HCT116 (cell line): ENCODE measurements around the gene BHLHE41. TPM values are rescaled to one million over a fixed set of nuclear protein-coding genes. Genes with fewer than 3 reads are reported as not detected.

Source experiments
- ATAC-seq: fragments of 200-7000 bp; cut with Tn5 transposase; 2 replicates; pipeline ENCODE4 v1.9.1; 2020; ENCODE audit warnings: mild to moderate bottlenecking, moderate library complexity
- BruUV-seq: library from RNA; stranded (reverse); fragments of 400-500 nt; replicated peaks from 2 replicates; lab custom pipeline; 2021; lab: Mats Ljungman, UMichigan
- CTCF ChIA-PET: fragments of 300-600 bp; sonication (Branson Sonifier 250); formaldehyde crosslinking; loops from one replicate; lab custom pipeline; 2021; ENCODE audit warnings: antibody characterized with exemption; lab: Charles Lee
- POLR2A ChIA-PET: fragments of 300-600, 350-600 bp; sonication (Branson Sonifier 250); formaldehyde crosslinking; loops from one replicate; lab custom pipeline; 2021; ENCODE audit warnings: antibody characterized with exemption; lab: Charles Lee
- RAD21 ChIA-PET, 2 experiments: fragments of 300-600 bp; sonication (Branson Sonifier 250); formaldehyde crosslinking; loops; one replicate each; lab custom pipeline; 2023; ENCODE audit warnings: low total read pairs in 2 of 2; ENCODE audit not compliant: uncharacterized antibody in 2 of 2, unreplicated experiment in 2 of 2, low non-redundant PET in 1 of 2; lab: Charles Lee
- DNase-seq: peaks from one replicate; pipeline ENCODE4 v3.0.0-alpha.2; 2010; ENCODE audit warnings: low read depth, low spot score
- H2AFZ ChIP-seq: fragments of 200-600 bp; shearing (Covaris generic), sonication (generic); 2 replicates; pipeline ENCODE4 v1.6.1; 2017; ENCODE audit warnings: low read depth, mixed run types, mixed read lengths, antibody characterized with exemption, low read length; ENCODE audit not compliant: poor library complexity, severe bottlenecking
- H3K27ac ChIP-seq: 2 replicates; pipeline ENCODE4 v1.5.1; 2012; ENCODE audit warnings: low read depth, low read length
- H3K27me3 ChIP-seq: fragments of 200-600 bp; sonication (generic); 2 replicates; pipeline ENCODE4 v1.6.1; 2016; ENCODE audit warnings: mixed run types, low read length, mixed read lengths; ENCODE audit not compliant: insufficient read depth
- H3K36me3 ChIP-seq, 2 experiments: fragments of 200-500 bp in 1 of 2; fragments of 200-600 bp in 1 of 2; sonication (Bioruptor generic) in 1 of 2; sonication (generic) in 1 of 2; 2 replicates each; pipeline versions ENCODE4 v1.5.1 to v1.6.1; 2014 to 2016; ENCODE audit warnings: low read length in 2 of 2, inconsistent platforms in 1 of 2, mixed read lengths in 1 of 2, mixed run types in 1 of 2; ENCODE audit not compliant: insufficient read depth in 2 of 2, control insufficient read depth in 1 of 2
- H3K4me1 ChIP-seq, 2 experiments: fragments of 200-600 bp in 1 of 2; sonication (generic) in 1 of 2; 2 replicates each; pipeline versions ENCODE4 v1.5.1 to v1.6.1; 2012 to 2017; ENCODE audit warnings: low read length in 2 of 2, inconsistent platforms in 1 of 2, mild to moderate bottlenecking in 1 of 2, mixed read lengths in 1 of 2, mixed run types in 1 of 2, moderate library complexity in 1 of 2; ENCODE audit not compliant: insufficient read depth in 2 of 2, control insufficient read depth in 1 of 2
- H3K4me2 ChIP-seq: fragments of 200-600 bp; sonication (generic); 2 replicates; pipeline ENCODE4 v1.6.1; 2017; ENCODE audit warnings: mixed run types, low read length, mixed read lengths
- H3K4me3 ChIP-seq, 2 experiments: fragments of 200-600 bp in 1 of 2; sonication (generic) in 1 of 2; replicated peaks in 1 of 2; 2 replicates each; pipeline ENCODE4 v1.5.1; 2011 to 2016; ENCODE audit warnings: low read length in 2 of 2, control low read depth in 1 of 2, low read depth in 1 of 2, mild to moderate bottlenecking in 1 of 2, mixed read lengths in 1 of 2, mixed run types in 1 of 2
- H3K79me2 ChIP-seq: fragments of 200-600 bp; sonication (generic); 2 replicates; pipeline ENCODE4 v1.6.1; 2017; ENCODE audit warnings: mild to moderate bottlenecking, mixed run types, low read length, moderate library complexity, mixed read lengths; ENCODE audit not compliant: insufficient read depth
- H3K9ac ChIP-seq: fragments of 200-600 bp; sonication (generic); 2 replicates; pipeline ENCODE4 v1.6.1; 2016; ENCODE audit warnings: low read length, mixed read lengths
- H3K9me2 ChIP-seq: fragments of 200-600 bp; sonication (generic), shearing (Covaris generic); 2 replicates; pipeline ENCODE4 v1.6.1; 2017; ENCODE audit warnings: mixed run types, mild to moderate bottlenecking, moderate library complexity; ENCODE audit not compliant: insufficient read depth
- H3K9me3 ChIP-seq, 2 experiments: fragments of 200-500 bp in 1 of 2; fragments of 200-600 bp in 1 of 2; sonication (Bioruptor generic) in 1 of 2; sonication (generic) in 1 of 2; 2 replicates each; pipeline ENCODE4 v1.6.1; 2014 to 2017; ENCODE audit warnings: low read length in 2 of 2, mixed read lengths in 2 of 2, inconsistent platforms in 1 of 2, low read depth in 1 of 2, mild to moderate bottlenecking in 1 of 2, mixed run types in 1 of 2, moderate library complexity in 1 of 2; ENCODE audit not compliant: control insufficient read depth in 1 of 2, insufficient read depth in 1 of 2
- H4K20me1 ChIP-seq: fragments of 200-600 bp; sonication (generic), shearing (Covaris generic); 2 replicates; pipeline ENCODE4 v1.6.1; 2017; ENCODE audit warnings: mixed run types, mild to moderate bottlenecking, moderate library complexity; ENCODE audit not compliant: insufficient read depth
- CBX3 ChIP-seq: IDR thresholded peaks from 2 replicates; pipeline ENCODE4 v1.6.1; 2012; ENCODE audit warnings: low read depth
- CEBPB ChIP-seq: IDR thresholded peaks from 2 replicates; pipeline ENCODE4 v1.6.1; 2012; ENCODE audit warnings: low read depth
- ELF1 ChIP-seq: IDR thresholded peaks from 2 replicates; pipeline ENCODE4 v1.6.1; 2012; ENCODE audit warnings: low read depth, borderline replicate concordance
- EZH2 ChIP-seq: fragments of 200-600 bp; sonication (generic); IDR thresholded peaks from 2 replicates; pipeline ENCODE4 v1.6.1; 2017; ENCODE audit warnings: antibody characterized with exemption, mixed run types
- EZH2phosphoT487 ChIP-seq: fragments of 200-600 bp; IDR thresholded peaks from 2 replicates; pipeline ENCODE4 v1.6.1; 2018; ENCODE audit warnings: antibody characterized with exemption, borderline replicate concordance
- FOSL1 ChIP-seq: IDR thresholded peaks from 2 replicates; pipeline ENCODE4 v1.6.1; 2012; ENCODE audit warnings: low read depth
- POLR2AphosphoS5 ChIP-seq: IDR thresholded peaks from 2 replicates; pipeline ENCODE4 v1.6.1; 2011; ENCODE audit warnings: mild to moderate bottlenecking, low read depth, low read length, moderate library complexity
- SIN3A ChIP-seq: IDR thresholded peaks from 2 replicates; pipeline ENCODE4 v1.6.1; 2012; ENCODE audit warnings: low read depth
- SRF ChIP-seq: IDR thresholded peaks from 2 replicates; pipeline ENCODE4 v1.6.1; 2012; ENCODE audit warnings: low read depth
- TCF7L2 ChIP-seq: IDR thresholded peaks from 2 replicates; pipeline ENCODE4 v1.7.0; 2011; ENCODE audit warnings: borderline replicate concordance, inconsistent platforms; ENCODE audit not compliant: insufficient read depth, insufficient read length; ENCODE audit errors: extremely low read depth
- ZFX ChIP-seq: fragments of 450-650 bp; IDR thresholded peaks from 2 replicates; pipeline ENCODE4 v1.6.1; 2017
- ZNF274 ChIP-seq: fragments of 200-500 bp; sonication (Bioruptor generic); IDR thresholded peaks from 2 replicates; pipeline ENCODE4 v1.6.1; 2014; ENCODE audit warnings: mild to moderate bottlenecking, low read depth, low read length, inconsistent platforms
- intact Hi-C: fragments of 100-400 bp; cut with micrococcal nuclease; formaldehyde crosslinking; loops from 2 replicates; pipeline ENCODE4 v1.10.0; 2022
- total RNA-seq: library from RNA; stranded (reverse); gene quantifications from one replicate; pipeline ENCODE4 v1.2.1, GENCODE V29; 2021; ENCODE audit not compliant: unreplicated experiment
- TF ChIP-seq, protein P1 (sequence below): IDR thresholded peaks from 2 replicates; pipeline ENCODE4 v1.6.1; 2012
- TF ChIP-seq, protein P2 (sequence below): IDR thresholded peaks from 2 replicates; pipeline ENCODE4 v1.6.1; 2012
- TF ChIP-seq, protein P3 (sequence below): IDR thresholded peaks from 2 replicates; pipeline ENCODE4 v1.6.1; 2012; ENCODE audit warnings: low read depth
- TF ChIP-seq, protein P4 (sequence below), 3 experiments: fragments of 200-600 bp in 1 of 3; sonication (generic) in 1 of 3; IDR thresholded peaks in 2 of 3; conservative IDR thresholded peaks in 1 of 3; 2 replicates each; pipeline ENCODE4 v1.5.1; 2012 to 2017; ENCODE audit warnings: low read depth in 2 of 3, low read length in 2 of 3, antibody characterized with exemption in 1 of 3, borderline replicate concordance in 1 of 3, control low read depth in 1 of 3, mild to moderate bottlenecking in 1 of 3, mixed read lengths in 1 of 3, mixed run types in 1 of 3, moderate library complexity in 1 of 3; ENCODE audit not compliant: insufficient read depth in 1 of 3

Gene BHLHE41
- total RNA-seq, 1 experiment from 2014 or later, result 4.7 TPM

- TF ChIP-seq ZFX (no peak), ELF1 (no peak), SIN3A (no peak), POLR2AphosphoS5 (no peak), CBX3 (no peak), CEBPB (no peak), SRF (no peak), FOSL1 (no peak), ZNF274 (no peak), TCF7L2 (no peak), EZH2phosphoT487 (no peak), EZH2 (no peak)
- TF ChIP-seq, protein P1, sequence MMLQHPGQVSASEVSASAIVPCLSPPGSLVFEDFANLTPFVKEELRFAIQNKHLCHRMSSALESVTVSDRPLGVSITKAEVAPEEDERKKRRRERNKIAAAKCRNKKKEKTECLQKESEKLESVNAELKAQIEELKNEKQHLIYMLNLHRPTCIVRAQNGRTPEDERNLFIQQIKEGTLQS, result no peak
- TF ChIP-seq, protein P2, sequence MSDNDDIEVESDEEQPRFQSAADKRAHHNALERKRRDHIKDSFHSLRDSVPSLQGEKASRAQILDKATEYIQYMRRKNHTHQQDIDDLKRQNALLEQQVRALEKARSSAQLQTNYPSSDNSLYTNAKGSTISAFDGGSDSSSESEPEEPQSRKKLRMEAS, result no peak
- TF ChIP-seq, protein P3, sequence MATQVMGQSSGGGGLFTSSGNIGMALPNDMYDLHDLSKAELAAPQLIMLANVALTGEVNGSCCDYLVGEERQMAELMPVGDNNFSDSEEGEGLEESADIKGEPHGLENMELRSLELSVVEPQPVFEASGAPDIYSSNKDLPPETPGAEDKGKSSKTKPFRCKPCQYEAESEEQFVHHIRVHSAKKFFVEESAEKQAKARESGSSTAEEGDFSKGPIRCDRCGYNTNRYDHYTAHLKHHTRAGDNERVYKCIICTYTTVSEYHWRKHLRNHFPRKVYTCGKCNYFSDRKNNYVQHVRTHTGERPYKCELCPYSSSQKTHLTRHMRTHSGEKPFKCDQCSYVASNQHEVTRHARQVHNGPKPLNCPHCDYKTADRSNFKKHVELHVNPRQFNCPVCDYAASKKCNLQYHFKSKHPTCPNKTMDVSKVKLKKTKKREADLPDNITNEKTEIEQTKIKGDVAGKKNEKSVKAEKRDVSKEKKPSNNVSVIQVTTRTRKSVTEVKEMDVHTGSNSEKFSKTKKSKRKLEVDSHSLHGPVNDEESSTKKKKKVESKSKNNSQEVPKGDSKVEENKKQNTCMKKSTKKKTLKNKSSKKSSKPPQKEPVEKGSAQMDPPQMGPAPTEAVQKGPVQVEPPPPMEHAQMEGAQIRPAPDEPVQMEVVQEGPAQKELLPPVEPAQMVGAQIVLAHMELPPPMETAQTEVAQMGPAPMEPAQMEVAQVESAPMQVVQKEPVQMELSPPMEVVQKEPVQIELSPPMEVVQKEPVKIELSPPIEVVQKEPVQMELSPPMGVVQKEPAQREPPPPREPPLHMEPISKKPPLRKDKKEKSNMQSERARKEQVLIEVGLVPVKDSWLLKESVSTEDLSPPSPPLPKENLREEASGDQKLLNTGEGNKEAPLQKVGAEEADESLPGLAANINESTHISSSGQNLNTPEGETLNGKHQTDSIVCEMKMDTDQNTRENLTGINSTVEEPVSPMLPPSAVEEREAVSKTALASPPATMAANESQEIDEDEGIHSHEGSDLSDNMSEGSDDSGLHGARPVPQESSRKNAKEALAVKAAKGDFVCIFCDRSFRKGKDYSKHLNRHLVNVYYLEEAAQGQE, result no peak
- TF ChIP-seq, protein P4, sequence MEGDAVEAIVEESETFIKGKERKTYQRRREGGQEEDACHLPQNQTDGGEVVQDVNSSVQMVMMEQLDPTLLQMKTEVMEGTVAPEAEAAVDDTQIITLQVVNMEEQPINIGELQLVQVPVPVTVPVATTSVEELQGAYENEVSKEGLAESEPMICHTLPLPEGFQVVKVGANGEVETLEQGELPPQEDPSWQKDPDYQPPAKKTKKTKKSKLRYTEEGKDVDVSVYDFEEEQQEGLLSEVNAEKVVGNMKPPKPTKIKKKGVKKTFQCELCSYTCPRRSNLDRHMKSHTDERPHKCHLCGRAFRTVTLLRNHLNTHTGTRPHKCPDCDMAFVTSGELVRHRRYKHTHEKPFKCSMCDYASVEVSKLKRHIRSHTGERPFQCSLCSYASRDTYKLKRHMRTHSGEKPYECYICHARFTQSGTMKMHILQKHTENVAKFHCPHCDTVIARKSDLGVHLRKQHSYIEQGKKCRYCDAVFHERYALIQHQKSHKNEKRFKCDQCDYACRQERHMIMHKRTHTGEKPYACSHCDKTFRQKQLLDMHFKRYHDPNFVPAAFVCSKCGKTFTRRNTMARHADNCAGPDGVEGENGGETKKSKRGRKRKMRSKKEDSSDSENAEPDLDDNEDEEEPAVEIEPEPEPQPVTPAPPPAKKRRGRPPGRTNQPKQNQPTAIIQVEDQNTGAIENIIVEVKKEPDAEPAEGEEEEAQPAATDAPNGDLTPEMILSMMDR (IDR thresholded peaks at IDR 0.05 in 2 of 3, conservative IDR thresholded peaks at IDR 0.05 in 1 of 3; ENCODE audit: borderline replicate concordance in 1 of 3, insufficient read depth in 1 of 3, low read depth in 2 of 3, low read length in 2 of 3), result no peak
- no peaks in the 10 kb centered on the region for H4K20me1 ChIP-seq
- peaks cover 0 to 7% of the 10 kb centered on the region in 2 experiments; a peak in 1 of 4 replicates for H3K4me1 ChIP-seq
- ChIA-PET CTCF (no interaction called here), RAD21 (no interaction called here), POLR2A (no interaction called here)
- intact Hi-C loops, result no loop called here
- no peaks in the 10 kb centered on the region for H3K79me2 ChIP-seq
- no peaks in the 10 kb centered on the region for H3K9me3 ChIP-seq
- H3K9me2 ChIP-seq, result no peaks in the 10 kb centered on the region
- H3K4me2 ChIP-seq, result no peak overlapping the region
- ATAC-seq (no peak), DNase-seq (no peak)
- no peak overlapping the region for H3K4me3 ChIP-seq
- H3K9ac ChIP-seq, result no peak overlapping the region
- H2AFZ ChIP-seq, result no peak overlapping the region
- no peaks in the 10 kb centered on the region for H3K36me3 ChIP-seq
- no TSS peak for BruUV-seq
- H3K27me3 ChIP-seq, result no peaks in the 10 kb centered on the region
- H3K27ac ChIP-seq, result no peak overlapping the region
Measured at GRCh38 chr12:26138860-26139259, 14.0 kb upstream of the BHLHE41 start.
